ENCODE results near the gene TENM4. TPM values are rescaled to one million over a fixed set of nuclear protein-coding genes. Genes with fewer than 3 reads are reported as not detected.
"Not testable (repeated sequence)": the region's sequence is repeated elsewhere in the genome, so short reads cannot be mapped to it uniquely, and the experiment has no call there.

The TENM4 gene
- total and polyA plus RNA-seq, 10 of the 15 experiments (the other 5 are each of a cell fraction or from before 2014, with no cell fraction given), result 0.03 to 0.12 (median 0.06) TPM; not detected in 7

- H3K27ac ChIP-seq (ENCODE audit: control insufficient read depth, insufficient read depth), result no peak overlapping the region
- no peaks in the 10 kb centered on the region for H4K20me1 ChIP-seq (ENCODE audit: control insufficient read depth, insufficient read depth)
- no peak for TF ChIP-seq HCFC1 (IDR thresholded peaks at IDR 0.05; ENCODE audit: low read length)
- TF ChIP-seq JUNB (IDR thresholded peaks at IDR 0.05), result no peak
- H3K36me3 ChIP-seq (ENCODE audit: control insufficient read depth in 2 of 2, insufficient read depth in 2 of 2, low read length in 1 of 2), result no peaks in the 10 kb centered on the region
- no peak overlapping the region for H3K9ac ChIP-seq (ENCODE audit: control insufficient read depth, insufficient read depth, low read length)
- CTCF ChIA-PET, result no interaction called here
- FAIRE-seq, result no peak
- POLR2A ChIA-PET, result no interaction called here
- in situ Hi-C loops (cut with MboI) (no loop called here), intact Hi-C loops (cut with micrococcal nuclease; ENCODE audit: unreplicated experiment) (no loop called here)
- ATAC-seq, result no peak
- no peaks in the 10 kb centered on the region for H3K27me3 ChIP-seq (replicated peaks in 1 of 2; ENCODE audit: control insufficient read depth in 2 of 2, insufficient read depth in 2 of 2, low read length in 1 of 2)
- no peaks in the 10 kb centered on the region for H3K4me1 ChIP-seq (ENCODE audit: control insufficient read depth, insufficient read depth, low read length)
- no peaks in the 10 kb centered on the region for H3K9me3 ChIP-seq (replicated peaks; ENCODE audit: control insufficient read depth, insufficient read depth, low read length)
- no peak overlapping the region for H2AFZ ChIP-seq (ENCODE audit: control insufficient read depth, low read depth, low read length)
- no peak overlapping the region for H3K4me3 ChIP-seq
- H3K4me2 ChIP-seq (ENCODE audit: control insufficient read depth, insufficient read depth), result no peak overlapping the region
- DNase-seq (ENCODE audit: low read depth, low spot score), result no peak
- H3K79me2 ChIP-seq (ENCODE audit: control insufficient read depth, insufficient read depth, low read length), result no peaks in the 10 kb centered on the region
- WGBS (ENCODE audit: insufficient coverage, insufficient replicate concordance, low lambda C conversion rate, missing lambda C conversion rate), result 72% methylated on average over 2 of the region's 2 CpGs
- SMC1A ChIA-PET (ENCODE audit: uncharacterized antibody, unreplicated experiment), result no interaction called here
- no TSS peak for BruUV-seq (replicated peaks)
- RAD21 ChIA-PET (ENCODE audit: unreplicated experiment), result no interaction called here
Measured at GRCh38 chr11:78978831-78979230, 462.0 kb downstream of the TENM4 start.

GRCh38 chr11:78977848-78978247 is 463.0 kb downstream of the TENM4 start:
- WGBS (ENCODE audit: insufficient coverage, insufficient replicate concordance, low lambda C conversion rate, missing lambda C conversion rate), result 3% methylated on average over 3 of the region's 3 CpGs
- H3K36me3 ChIP-seq (ENCODE audit: control insufficient read depth in 2 of 2, insufficient read depth in 2 of 2, low read length in 1 of 2); POLR2A ChIA-PET; FAIRE-seq; H3K79me2 ChIP-seq (ENCODE audit: control insufficient read depth, insufficient read depth, low read length); CTCF ChIA-PET; in situ Hi-C loops (cut with MboI); SMC1A ChIA-PET (ENCODE audit: uncharacterized antibody, unreplicated experiment); H3K4me2 ChIP-seq (ENCODE audit: control insufficient read depth, insufficient read depth); DNase-seq (ENCODE audit: low read depth, low spot score); H3K27ac ChIP-seq (ENCODE audit: control insufficient read depth, insufficient read depth); H3K9me3 ChIP-seq (replicated peaks; ENCODE audit: control insufficient read depth, insufficient read depth, low read length); H2AFZ ChIP-seq (ENCODE audit: control insufficient read depth, low read depth, low read length); H3K27me3 ChIP-seq (replicated peaks in 1 of 2; ENCODE audit: control insufficient read depth in 2 of 2, insufficient read depth in 2 of 2, low read length in 1 of 2); BruUV-seq (replicated peaks); H4K20me1 ChIP-seq (ENCODE audit: control insufficient read depth, insufficient read depth); H3K4me3 ChIP-seq; H3K4me1 ChIP-seq (ENCODE audit: control insufficient read depth, insufficient read depth, low read length); ATAC-seq; RAD21 ChIA-PET (ENCODE audit: unreplicated experiment); H3K9ac ChIP-seq (ENCODE audit: control insufficient read depth, insufficient read depth, low read length); intact Hi-C loops (cut with micrococcal nuclease; ENCODE audit: unreplicated experiment): not testable (repeated sequence)
